HUES48 (cell line): ENCODE results near the gene SERPINA4.
"Not testable (repeated sequence)": the region's sequence is repeated elsewhere in the genome, so short reads cannot be mapped to it uniquely, and the experiment has no call there.

Experiments
- H3K27ac ChIP-seq: one replicate; pipeline ENCODE4 v1.7.0; 2013; ENCODE audit warnings: low read depth, low read length, inconsistent platforms
- H3K27me3 ChIP-seq: 2 replicates; pipeline ENCODE4 v1.6.1; 2013; ENCODE audit warnings: mild to moderate bottlenecking, low read length; ENCODE audit not compliant: control insufficient read depth, insufficient read depth
- H3K36me3 ChIP-seq: 2 replicates; pipeline ENCODE4 v1.6.1; 2013; ENCODE audit warnings: low read length; ENCODE audit not compliant: control insufficient read depth, insufficient read depth
- H3K4me1 ChIP-seq: 2 replicates; pipeline ENCODE4 v1.6.1; 2013; ENCODE audit warnings: mild to moderate bottlenecking, low read length; ENCODE audit not compliant: control insufficient read depth, insufficient read depth
- H3K4me3 ChIP-seq: 2 replicates; pipeline ENCODE4 v1.5.1; 2013; ENCODE audit warnings: mild to moderate bottlenecking, low read depth, low read length
- H3K9ac ChIP-seq: 2 replicates; pipeline ENCODE4 v1.6.1; 2013; ENCODE audit warnings: mild to moderate bottlenecking, low read depth, low read length, moderate library complexity
- H3K9me3 ChIP-seq: 2 replicates; pipeline ENCODE4 v1.6.1; 2013; ENCODE audit warnings: low read length; ENCODE audit not compliant: control insufficient read depth, insufficient read depth

Gene SERPINA4

DNA sequence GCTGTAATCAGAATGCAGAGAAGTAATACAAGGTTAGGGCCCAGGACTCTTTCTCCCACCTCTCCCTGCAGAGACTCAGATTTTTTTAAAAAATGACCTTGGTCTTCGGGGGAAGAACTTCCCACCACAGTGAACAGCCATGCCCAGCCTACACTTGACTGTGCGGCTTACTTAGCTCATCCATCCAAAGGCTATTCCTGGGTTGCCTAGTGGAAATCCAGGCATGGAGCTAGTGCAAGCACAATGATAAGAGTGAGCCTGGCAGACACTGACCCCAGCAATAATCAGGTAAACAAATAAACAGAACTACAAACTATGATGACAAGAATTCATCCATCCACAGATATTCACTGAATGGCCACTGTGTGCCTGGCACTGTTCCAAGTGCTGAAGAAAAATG lies 34.7 kb downstream of the SERPINA4 start:
- Histone ChIP-seq H3K4me3 (no peak overlapping the region), H3K27ac (no peak overlapping the region), H3K9ac (no peak overlapping the region), H3K36me3 (no peaks in the 10 kb centered on the region), H3K27me3 (no peaks in the 10 kb centered on the region), H3K4me1 (peaks cover 8% of the 10 kb centered on the region), H3K9me3 (0 out of 2 replicates have a peak, but pooled peaks cover under 1% of the 10 kb centered on the region)

DNA sequence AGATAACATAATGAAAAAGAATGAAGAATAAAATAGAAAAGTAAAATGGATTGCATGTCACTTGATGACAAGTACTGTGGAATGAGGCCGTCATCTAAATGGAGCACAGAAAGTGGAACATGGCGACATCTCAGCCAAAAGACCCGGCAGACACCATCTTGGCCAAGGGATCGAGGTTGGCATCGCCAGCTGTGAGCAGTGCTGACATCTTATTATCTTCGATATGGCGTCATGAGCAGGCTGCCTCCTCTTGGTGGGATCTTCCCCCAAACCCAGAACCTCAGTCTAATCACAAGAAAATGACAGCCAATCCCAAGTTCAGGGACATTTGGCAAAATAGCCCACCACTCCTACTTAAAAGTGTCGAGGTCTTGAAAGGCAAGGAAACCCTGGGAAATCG lies 35.1 kb downstream of the SERPINA4 start:
- no peaks in the 10 kb centered on the region for H3K36me3 ChIP-seq
- H3K27ac ChIP-seq: no peak overlapping the region
- H3K27me3 ChIP-seq: no peaks in the 10 kb centered on the region
- H3K4me3 ChIP-seq: no peak overlapping the region
- peaks cover 8% of the 10 kb centered on the region for H3K4me1 ChIP-seq
- H3K9ac ChIP-seq: no peak overlapping the region
- no peaks in the 10 kb centered on the region for H3K9me3 ChIP-seq

GRCh38 chr14:94597788-94598187 lies 36.5 kb downstream of the SERPINA4 start:
- Histone ChIP-seq H3K9ac (no peak overlapping the region), H3K9me3 (no peaks in the 10 kb centered on the region), H3K4me1 (peaks cover 8% of the 10 kb centered on the region), H3K36me3 (no peaks in the 10 kb centered on the region), H3K27ac (no peak overlapping the region), H3K4me3 (no peak overlapping the region), H3K27me3 (no peaks in the 10 kb centered on the region)

DNA sequence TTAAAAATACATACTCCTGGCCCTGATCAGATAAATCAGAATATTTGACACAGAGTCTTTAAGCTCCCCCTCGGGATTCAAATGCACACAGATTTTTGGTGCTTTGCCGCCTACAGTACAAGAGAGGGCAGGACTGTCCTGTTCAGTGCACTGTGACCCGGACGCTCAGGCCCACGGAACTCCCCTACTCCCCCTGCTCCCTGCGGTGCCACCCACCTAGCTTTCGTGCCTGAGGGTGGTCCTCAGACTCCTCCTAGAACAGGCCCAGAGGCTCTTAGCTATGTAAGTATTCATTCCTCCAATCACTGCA lies 37.2 kb downstream of the SERPINA4 start:
- H3K36me3 ChIP-seq: no peaks in the 10 kb centered on the region
- H3K27ac ChIP-seq: peak overlapping the region; percentile 63
- H3K27me3 ChIP-seq: no peaks in the 10 kb centered on the region
- no peak overlapping the region for H3K4me3 ChIP-seq
- H3K4me1 ChIP-seq: peaks cover 8% of the 10 kb centered on the region
- H3K9me3 ChIP-seq: no peaks in the 10 kb centered on the region
- H3K9ac ChIP-seq: no peak overlapping the region

GRCh38 chr14:94598816-94599655 lies 37.8 kb downstream of the SERPINA4 start:
- no peak overlapping the region for H3K4me3 ChIP-seq
- H3K4me1 ChIP-seq: peaks cover 8% of the 10 kb centered on the region
- H3K27me3 ChIP-seq: no peaks in the 10 kb centered on the region
- H3K27ac ChIP-seq: peak overlapping the region; percentile 65
- H3K9ac ChIP-seq: no peak overlapping the region
- no peaks in the 10 kb centered on the region for H3K36me3 ChIP-seq
- no peaks in the 10 kb centered on the region for H3K9me3 ChIP-seq

GRCh38 chr14:94599656-94600004 lies 38.4 kb downstream of the SERPINA4 start:
- Histone ChIP-seq H3K27me3 (no peaks in the 10 kb centered on the region), H3K36me3 (no peaks in the 10 kb centered on the region), H3K9me3 (no peaks in the 10 kb centered on the region), H3K9ac (no peak overlapping the region), H3K4me1 (peaks cover 8% of the 10 kb centered on the region), H3K4me3 (no peak overlapping the region), H3K27ac (peak overlapping the region; percentile 65)

- Histone ChIP-seq H3K9ac (no peak overlapping the region), H3K4me1 (peaks cover 8% of the 10 kb centered on the region), H3K36me3 (no peaks in the 10 kb centered on the region), H3K4me3 (no peak overlapping the region), H3K9me3 (no peaks in the 10 kb centered on the region), H3K27me3 (no peaks in the 10 kb centered on the region), H3K27ac (no peak overlapping the region)
Observed at GRCh38 chr14:94600148-94600545, 38.9 kb downstream of the SERPINA4 start.

- Histone ChIP-seq H3K9ac (no peak overlapping the region), H3K4me1 (peaks cover 8% of the 10 kb centered on the region), H3K27ac (no peak overlapping the region), H3K4me3 (no peak overlapping the region), H3K27me3 (no peaks in the 10 kb centered on the region), H3K36me3 (no peaks in the 10 kb centered on the region), H3K9me3 (no peaks in the 10 kb centered on the region)
Observed at GRCh38 chr14:94601884-94602391, 40.7 kb downstream of the SERPINA4 start.

- H3K36me3 ChIP-seq: no peaks in the 10 kb centered on the region
- no peaks in the 10 kb centered on the region for H3K27me3 ChIP-seq
- no peak overlapping the region for H3K4me3 ChIP-seq
- H3K9me3 ChIP-seq: no peaks in the 10 kb centered on the region
- H3K9ac ChIP-seq: no peak overlapping the region
- H3K4me1 ChIP-seq: peaks cover 8% of the 10 kb centered on the region
- no peak overlapping the region for H3K27ac ChIP-seq
Observed at GRCh38 chr14:94602722-94603121, 41.5 kb downstream of the SERPINA4 start.

GRCh38 chr14:94605361-94605760 lies 44.1 kb downstream of the SERPINA4 start:
- Histone ChIP-seq H3K36me3 (no peaks in the 10 kb centered on the region), H3K4me1 (no peaks in the 10 kb centered on the region), H3K9ac (no peak overlapping the region), H3K27ac (no peak overlapping the region), H3K4me3 (no peak overlapping the region), H3K27me3 (no peaks in the 10 kb centered on the region), H3K9me3 (no peaks in the 10 kb centered on the region)

DNA sequence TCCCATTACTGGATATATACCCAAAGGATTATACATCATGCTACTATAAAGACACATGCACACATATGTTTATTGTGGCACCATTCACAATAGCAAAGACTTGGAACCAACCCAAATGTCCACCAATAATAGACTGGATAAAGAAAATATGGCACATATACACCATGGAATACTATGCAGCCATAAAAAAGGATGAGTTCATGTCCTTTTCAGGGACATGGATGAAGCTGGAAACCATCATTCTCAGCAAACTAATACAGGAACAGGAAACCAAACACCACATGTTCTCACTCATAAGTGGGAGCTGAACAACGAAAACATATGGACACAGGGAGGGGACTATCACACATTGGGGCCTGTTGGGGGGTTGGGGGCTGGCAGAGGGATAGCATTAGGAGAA lies 47.7 kb downstream of the SERPINA4 start:
- H3K27ac ChIP-seq, H3K9ac ChIP-seq, H3K9me3 ChIP-seq, H3K4me3 ChIP-seq, H3K36me3 ChIP-seq, H3K4me1 ChIP-seq, H3K27me3 ChIP-seq: not testable (repeated sequence)
